MCF 10A (cell line): ENCODE data around the gene NFKBIA. TPM values are rescaled to one million over a fixed set of nuclear protein-coding genes. Genes with fewer than 3 reads are reported as not detected.
A peak's percentile ranks its signal among the peaks of the same experiment; 100 is the strongest.
"Not testable (repeated sequence)": the region's sequence is repeated elsewhere in the genome, so short reads cannot be mapped to it uniquely, and the experiment has no call there.

ENCODE experiments used
- BruUV-seq: library from RNA; stranded (reverse); fragments of 400-500 nt; replicated peaks from 2 replicates; lab custom pipeline; 2021; lab: Mats Ljungman, UMichigan
- CTCF ChIA-PET: fragments of 300-600 bp; sonication (Branson Sonifier 250); formaldehyde crosslinking; extraction: SDS; loops from one replicate; lab custom pipeline; 2021; ENCODE audit warnings: antibody characterized with exemption, inconsistent platforms; lab: Yijun Ruan, JAX
- POLR2A ChIA-PET: fragments of 300-600, 350-650 bp; sonication (Branson Sonifier 250); formaldehyde crosslinking; extraction: SDS; loops from one replicate; lab custom pipeline; 2020; ENCODE audit warnings: antibody characterized with exemption, inconsistent platforms; lab: Yijun Ruan, JAX
- DNase-seq: peaks from one replicate; pipeline ENCODE4 v3.0.0-alpha.2; 2018; ENCODE audit not compliant: unreplicated experiment
- H3K27ac Mint-ChIP-seq: one replicate; pipeline ENCODE4 v1.8.0; 2022; ENCODE audit warnings: mild to moderate bottlenecking, low read depth, mixed read lengths; ENCODE audit not compliant: unreplicated experiment
- H3K27me3 Mint-ChIP-seq: one replicate; pipeline ENCODE4 v1.8.0; 2022; ENCODE audit warnings: mixed read lengths; ENCODE audit not compliant: insufficient read depth, unreplicated experiment
- H3K36me3 Mint-ChIP-seq: one replicate; pipeline ENCODE4 v1.8.0; 2022; ENCODE audit warnings: mild to moderate bottlenecking, moderate library complexity, mixed read lengths; ENCODE audit not compliant: insufficient read depth, unreplicated experiment
- H3K4me1 Mint-ChIP-seq: one replicate; pipeline ENCODE4 v1.8.0; 2022; ENCODE audit warnings: mixed read lengths; ENCODE audit not compliant: insufficient read depth, unreplicated experiment
- H3K4me3 Mint-ChIP-seq: one replicate; pipeline ENCODE4 v1.8.0; 2022; ENCODE audit warnings: mild to moderate bottlenecking, moderate library complexity, mixed read lengths; ENCODE audit not compliant: unreplicated experiment
- H3K9me3 Mint-ChIP-seq: one replicate; pipeline ENCODE4 v1.8.0; 2022; ENCODE audit warnings: mixed read lengths; ENCODE audit not compliant: unreplicated experiment
- intact Hi-C: fragments of 100-400 bp; cut with micrococcal nuclease; formaldehyde crosslinking; loops from 2 replicates; pipeline ENCODE4 v1.14.1; 2022
- total RNA-seq: library from RNA; stranded (reverse); gene quantifications from 2 replicates; pipeline ENCODE4 v1.2.3, GENCODE V29; 2022
- TF ChIP-seq, protein P1 (sequence below): fragments of 200-600 bp; IDR thresholded peaks from one replicate; pipeline ENCODE4 v1.8.0; 2022; ENCODE audit warnings: antibody characterized with exemption, mild to moderate bottlenecking; ENCODE audit not compliant: unreplicated experiment

Gene NFKBIA
- total RNA-seq, 1 experiment from 2014 or later: 112 TPM

DNA sequence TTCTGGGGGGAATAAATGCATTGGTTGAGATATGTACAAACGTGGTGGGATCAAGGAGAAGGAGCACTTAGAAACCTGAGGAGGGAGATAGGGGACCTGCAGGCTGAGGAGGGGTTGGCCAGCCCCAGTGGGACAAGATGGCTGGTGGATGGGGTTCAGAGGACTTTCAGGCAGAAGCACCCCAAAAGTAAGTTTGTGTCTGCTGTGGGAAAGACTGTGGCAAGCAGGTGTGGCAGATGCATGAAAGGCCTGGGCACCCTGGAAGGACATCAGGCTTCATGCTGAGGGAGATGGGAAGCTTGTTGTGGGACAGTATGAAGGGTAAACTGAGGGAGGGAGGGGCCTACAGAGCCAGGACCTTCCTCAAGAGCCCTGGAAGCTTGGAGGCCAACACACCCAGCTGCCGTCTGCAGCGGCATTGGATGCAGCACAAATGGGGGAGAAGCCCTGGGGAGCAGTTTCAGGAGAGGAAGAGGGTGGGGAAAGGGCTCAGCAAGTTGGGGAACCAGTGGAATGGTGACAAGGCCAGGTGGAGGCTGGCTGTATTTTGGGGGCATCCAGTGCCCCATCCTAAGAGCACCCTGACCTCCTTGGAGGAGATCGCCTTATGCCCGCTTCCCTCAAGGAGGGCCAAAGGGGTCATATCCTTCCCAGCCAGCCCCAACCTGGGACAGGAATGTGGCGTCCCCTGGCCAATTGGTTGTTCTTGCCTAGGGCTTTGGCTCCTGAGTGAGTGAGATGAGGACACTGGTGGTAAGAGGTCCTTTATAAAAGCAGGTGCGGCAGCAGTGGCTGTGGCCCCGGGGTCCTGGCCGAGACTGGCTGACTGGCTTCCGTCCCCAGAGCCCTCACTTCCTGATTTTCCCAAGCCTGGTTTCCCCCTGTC lies 20.7 kb downstream of the NFKBIA start:
- intact Hi-C loops: no loop called here
- no peak overlapping the region for H3K4me3 Mint-ChIP-seq
- H3K27me3 Mint-ChIP-seq: no peaks in the 10 kb centered on the region
- no peaks in the 10 kb centered on the region for H3K36me3 Mint-ChIP-seq
- no peaks in the 10 kb centered on the region for H3K9me3 Mint-ChIP-seq
- no peak for DNase-seq
- no peak overlapping the region for H3K27ac Mint-ChIP-seq
- no TSS peak for BruUV-seq
- TF ChIP-seq, protein P1, sequence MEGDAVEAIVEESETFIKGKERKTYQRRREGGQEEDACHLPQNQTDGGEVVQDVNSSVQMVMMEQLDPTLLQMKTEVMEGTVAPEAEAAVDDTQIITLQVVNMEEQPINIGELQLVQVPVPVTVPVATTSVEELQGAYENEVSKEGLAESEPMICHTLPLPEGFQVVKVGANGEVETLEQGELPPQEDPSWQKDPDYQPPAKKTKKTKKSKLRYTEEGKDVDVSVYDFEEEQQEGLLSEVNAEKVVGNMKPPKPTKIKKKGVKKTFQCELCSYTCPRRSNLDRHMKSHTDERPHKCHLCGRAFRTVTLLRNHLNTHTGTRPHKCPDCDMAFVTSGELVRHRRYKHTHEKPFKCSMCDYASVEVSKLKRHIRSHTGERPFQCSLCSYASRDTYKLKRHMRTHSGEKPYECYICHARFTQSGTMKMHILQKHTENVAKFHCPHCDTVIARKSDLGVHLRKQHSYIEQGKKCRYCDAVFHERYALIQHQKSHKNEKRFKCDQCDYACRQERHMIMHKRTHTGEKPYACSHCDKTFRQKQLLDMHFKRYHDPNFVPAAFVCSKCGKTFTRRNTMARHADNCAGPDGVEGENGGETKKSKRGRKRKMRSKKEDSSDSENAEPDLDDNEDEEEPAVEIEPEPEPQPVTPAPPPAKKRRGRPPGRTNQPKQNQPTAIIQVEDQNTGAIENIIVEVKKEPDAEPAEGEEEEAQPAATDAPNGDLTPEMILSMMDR: no peak
- H3K4me1 Mint-ChIP-seq: peaks cover 20% of the 10 kb centered on the region
- CTCF ChIA-PET: interaction anchor here (0.9 to 3.1 kb wide), 2 partner anchors 13 to 19 kb away, joined by 3 to 14 read pairs; partner anchors contain the start of gene NFKBIA
- POLR2A ChIA-PET: interaction anchor here (0.9 to 5.1 kb wide), 5 partner anchors 9 to 47 kb away, joined by 3 to 49 read pairs (median 20); partner anchors contain the start of gene NFKBIA

DNA sequence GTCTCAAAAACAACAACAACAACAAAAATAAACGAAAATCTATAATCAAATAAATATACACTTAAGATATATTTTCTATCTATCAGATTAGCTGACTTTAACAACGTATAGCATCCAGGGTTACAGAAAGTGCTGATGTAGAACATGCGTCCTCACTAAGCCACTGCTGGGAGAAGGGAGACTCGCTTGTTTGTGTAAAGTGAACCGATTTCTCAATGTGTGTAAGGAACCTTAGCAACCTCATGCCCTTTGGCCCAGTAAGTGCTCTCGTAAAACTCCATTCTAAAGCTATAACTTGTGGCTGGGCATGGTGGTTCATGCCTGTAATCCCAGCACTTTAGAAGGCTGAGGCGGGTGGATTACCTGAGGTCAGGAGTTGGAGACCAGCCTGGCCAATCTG lies 23.8 kb downstream of the NFKBIA start:
- Mint-ChIP-seq H3K4me3 (no peak overlapping the region), H3K27ac (no peak overlapping the region), H3K27me3 (no peaks in the 10 kb centered on the region), H3K4me1 (peaks cover 10% of the 10 kb centered on the region), H3K36me3 (no peaks in the 10 kb centered on the region), H3K9me3 (no peaks in the 10 kb centered on the region)
- TF ChIP-seq, protein P1: no peak
- intact Hi-C loops: no loop called here
- peak; percentile 46 for DNase-seq
- POLR2A ChIA-PET: interaction anchor here (0.7 to 1.4 kb wide), 6 partner anchors 8 to 89 kb away, joined by 3 to 7 read pairs (median 3); partner anchors contain the start of genes NFKBIA and PSMA6
- CTCF ChIA-PET: interaction anchor here (0.7 to 1.0 kb wide), 2 partner anchors 30 to 280 kb away, joined by 3 read pairs; no protein-coding TSS in a partner anchor
- no TSS peak for BruUV-seq

DNA sequence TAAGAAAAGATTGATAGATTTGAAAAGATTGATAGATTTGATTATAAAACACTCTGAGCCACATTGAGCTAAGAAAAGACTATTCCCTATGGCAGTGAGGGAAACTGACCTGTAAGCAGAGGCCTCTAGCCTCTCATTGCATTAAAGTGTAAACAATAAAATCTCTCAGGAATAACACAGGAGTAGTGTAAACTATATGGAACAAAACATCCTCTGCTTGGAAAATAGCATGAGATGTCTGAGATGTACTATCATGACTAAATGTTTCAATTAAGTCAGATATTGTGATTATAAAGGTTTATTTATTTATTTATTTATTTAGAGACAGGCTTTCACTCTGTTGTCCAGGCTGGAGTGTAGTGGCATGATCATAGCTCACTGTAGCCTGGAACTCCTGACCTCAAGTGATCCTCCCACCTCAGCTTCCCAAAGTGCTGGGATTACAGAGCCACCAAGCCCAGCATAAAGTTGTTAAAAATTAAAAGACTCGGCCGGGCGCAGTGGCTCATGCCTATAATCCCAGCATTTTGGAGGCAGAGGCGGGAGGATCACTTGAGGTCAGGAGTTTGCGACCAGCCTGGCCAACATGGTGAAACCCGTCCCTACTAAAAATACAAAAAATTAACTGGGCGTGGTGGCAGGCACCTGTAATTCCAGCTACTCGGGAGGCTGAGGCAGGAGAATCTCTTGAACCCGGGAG lies 25.2 kb downstream of the NFKBIA start:
- intact Hi-C loops, H3K36me3 Mint-ChIP-seq, H3K9me3 Mint-ChIP-seq, DNase-seq, H3K4me1 Mint-ChIP-seq, BruUV-seq, H3K4me3 Mint-ChIP-seq, H3K27me3 Mint-ChIP-seq, H3K27ac Mint-ChIP-seq: not testable (repeated sequence)
- ChIA-PET CTCF (interaction anchor here (0.7 kb wide), 1 partner anchor 9 kb away, joined by 6 read pairs; no protein-coding TSS in a partner anchor), POLR2A (interaction anchor here (0.6 kb wide), 1 partner anchor 949 kb away, joined by 3 read pairs; no protein-coding TSS in a partner anchor)

DNA sequence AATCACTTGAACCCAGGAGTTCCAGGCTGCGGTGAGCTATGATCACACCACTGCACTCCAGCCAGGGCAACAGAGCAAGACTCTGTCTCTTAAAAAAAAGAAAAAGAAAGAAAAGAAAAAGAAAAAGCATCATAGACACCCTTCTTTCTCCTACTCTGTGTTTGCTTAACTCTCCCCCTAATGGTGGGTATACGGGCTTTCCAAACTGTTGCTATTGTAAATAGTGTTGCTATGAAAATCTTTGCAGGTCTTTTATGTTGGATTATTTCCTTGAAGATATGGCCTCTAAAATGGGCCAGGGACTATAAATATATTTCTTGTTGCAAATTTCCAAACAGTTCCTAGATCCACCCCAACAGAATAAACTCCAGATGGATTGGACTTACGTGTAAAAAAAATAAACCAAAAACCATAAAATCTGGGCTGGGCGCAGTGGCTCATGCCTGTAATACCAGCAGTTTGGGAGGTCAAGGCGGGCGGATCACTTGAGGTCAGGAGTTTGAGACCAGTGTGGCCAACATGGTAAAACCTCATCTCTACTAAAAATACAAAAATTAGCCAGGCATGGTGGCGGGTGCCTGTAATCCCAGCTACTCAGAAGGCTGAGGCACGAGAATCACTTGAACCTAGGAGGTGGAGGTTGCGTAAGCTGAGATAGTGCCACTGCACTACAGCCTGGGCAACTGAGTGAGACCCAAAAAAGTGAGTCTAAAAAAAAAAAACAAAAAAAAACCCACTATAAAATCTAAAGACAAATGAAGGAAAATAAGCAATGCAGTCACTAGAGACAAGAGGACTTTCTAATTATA lies 25.9 kb downstream of the NFKBIA start:
- Mint-ChIP-seq H3K27ac (no peak overlapping the region), H3K4me1 (peaks cover 7% of the 10 kb centered on the region), H3K36me3 (peaks cover 7% of the 10 kb centered on the region), H3K27me3 (no peaks in the 10 kb centered on the region), H3K4me3 (no peak overlapping the region), H3K9me3 (no peaks in the 10 kb centered on the region)
- CTCF ChIA-PET: interaction anchor here (0.7 kb wide), 1 partner anchor 8 kb away, joined by 6 read pairs; no protein-coding TSS in a partner anchor
- intact Hi-C loops: no loop called here
- no TSS peak for BruUV-seq
- TF ChIP-seq, protein P1: no peak
- DNase-seq: no peak
- POLR2A ChIA-PET: interaction anchor here (0.6 kb wide), 1 partner anchor 948 kb away, joined by 3 read pairs; no protein-coding TSS in a partner anchor
